Endodermal cell (in vitro differentiated cells): ENCODE measurements around the gene XAF1. TPM values are rescaled to one million over a fixed set of nuclear protein-coding genes. Genes with fewer than 3 reads are reported as not detected.

Experiments
- DNase-seq: peaks from one replicate; pipeline ENCODE4 v3.0.0-alpha.2; 2017
- H3K27ac ChIP-seq: 2 replicates; pipeline ENCODE4 v1.5.1; 2013; ENCODE audit warnings: mild to moderate bottlenecking, low read depth, low read length, moderate library complexity
- H3K27me3 ChIP-seq: 2 replicates; pipeline ENCODE4 v1.6.1; 2013; ENCODE audit warnings: mild to moderate bottlenecking, low read length, moderate library complexity; ENCODE audit not compliant: insufficient read depth, control insufficient read depth, poor library complexity, severe bottlenecking
- H3K36me3 ChIP-seq: 2 replicates; pipeline ENCODE4 v1.7.0; 2013; ENCODE audit warnings: mild to moderate bottlenecking, low read length, moderate library complexity; ENCODE audit not compliant: control insufficient read depth, insufficient read depth
- H3K4me1 ChIP-seq: one replicate; pipeline ENCODE4 v1.7.0; 2013; ENCODE audit warnings: low read length; ENCODE audit not compliant: control insufficient read depth, insufficient read depth
- H3K4me3 ChIP-seq: 2 replicates; pipeline ENCODE4 v1.5.1; 2013; ENCODE audit warnings: mild to moderate bottlenecking, low read length, moderate library complexity
- H3K9ac ChIP-seq: 2 replicates; pipeline ENCODE4 v1.6.1; 2013; ENCODE audit warnings: mild to moderate bottlenecking, low read length, moderate library complexity; ENCODE audit not compliant: poor library complexity, severe bottlenecking; ENCODE audit errors: extremely low read depth
- H3K9me3 ChIP-seq: 2 replicates; pipeline ENCODE4 v1.6.1; 2013; ENCODE audit warnings: mild to moderate bottlenecking, low read length, moderate library complexity; ENCODE audit not compliant: control insufficient read depth
- H3K27ac Mint-ChIP-seq: 2 replicates; pipeline ENCODE4 v1.8.0; 2020; ENCODE audit warnings: mixed read lengths
- H3K27me3 Mint-ChIP-seq: 2 replicates; pipeline ENCODE4 v1.8.0; 2021; ENCODE audit warnings: mild to moderate bottlenecking, mixed read lengths; ENCODE audit not compliant: insufficient read depth
- H3K36me3 Mint-ChIP-seq: 2 replicates; pipeline ENCODE4 v1.8.0; 2020; ENCODE audit warnings: low read depth, mixed read lengths
- H3K4me1 Mint-ChIP-seq: 2 replicates; pipeline ENCODE4 v1.8.0; 2020; ENCODE audit warnings: mixed read lengths
- H3K4me3 Mint-ChIP-seq: 2 replicates; pipeline ENCODE4 v1.8.0; 2020; ENCODE audit warnings: mild to moderate bottlenecking, moderate library complexity, mixed read lengths
- H3K9me3 Mint-ChIP-seq: 2 replicates; pipeline ENCODE4 v1.8.0; 2020; ENCODE audit warnings: mild to moderate bottlenecking, mixed read lengths
- CTCF ChIP-seq: fragments of 200-600 bp; sonication (generic); conservative IDR thresholded peaks from 2 replicates; pipeline ENCODE4 v1.5.0; 2021; ENCODE audit warnings: antibody characterized with exemption, mild to moderate bottlenecking
- WGBS, 2 experiments: methylation state at CpG; one replicate each; pipeline versions ENCODE4 v1.1.5 to v1.1.7; 2013; ENCODE audit warnings: missing lambda C conversion rate in 2 of 2, mixed read lengths in 1 of 2; ENCODE audit not compliant: insufficient coverage in 1 of 2, insufficient read length in 1 of 2; 5-methylcytosine and 5-hydroxymethylcytosine counted together
- total RNA-seq, 2 donors: library from RNA; stranded (reverse); fragmentation: NEBNext Ultra II Directional in 1 of 2; extraction: Animal tissue kit (Norgen Biotek cat#: 25700) in 1 of 2; gene quantifications; 2 replicates in 1 of 2; 3 replicates in 1 of 2; pipeline ENCODE4 v1.2.1, GENCODE V29; 2021

The XAF1 gene
- total RNA-seq, 2 donors from 2014 or later: 0.35 TPM; not detected in 1

GRCh38 chr17:6787081-6787693, 31.3 kb downstream of the XAF1 start:
- Mint-ChIP-seq H3K27ac (no peak overlapping the region), H3K4me1 (no peaks in the 10 kb centered on the region), H3K27me3 (peaks cover 81% of the 10 kb centered on the region), H3K36me3 (no peaks in the 10 kb centered on the region), H3K9me3 (no peaks in the 10 kb centered on the region), H3K4me3 (no peak overlapping the region)
- Histone ChIP-seq H3K4me3 (no peak overlapping the region), H3K36me3 (no peaks in the 10 kb centered on the region), H3K27me3 (peaks cover 66% of the 10 kb centered on the region), H3K4me1 (no peaks in the 10 kb centered on the region), H3K9ac (no peak overlapping the region), H3K9me3 (no peaks in the 10 kb centered on the region), H3K27ac (no peak overlapping the region)
- DNase-seq: no peak
- whole genome bisulfite sequencing, 2 experiments: 72 to 73% methylated on average over 6 to 10 of the region's 10 CpGs
- no peak for TF ChIP-seq CTCF

DNA sequence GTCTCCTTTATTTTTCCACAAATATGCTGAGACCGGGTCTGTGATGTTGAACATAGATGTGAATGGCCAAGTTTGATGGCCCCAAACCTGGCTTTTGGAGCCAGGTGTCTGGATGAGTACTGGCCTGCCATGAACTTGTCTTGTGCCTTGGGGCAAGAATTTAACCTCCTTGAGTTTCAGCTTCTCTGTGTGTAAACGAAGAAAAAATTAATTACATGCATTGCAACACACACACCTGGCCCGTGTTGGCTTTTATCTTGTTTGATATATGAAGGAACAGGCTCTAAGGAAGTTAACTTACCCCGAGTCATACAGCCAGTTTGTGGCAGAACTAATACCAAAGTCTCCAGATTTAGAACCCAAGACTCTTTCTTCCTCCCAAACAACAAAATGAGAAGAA, 33.3 kb downstream of the XAF1 start:
- no peak for TF ChIP-seq CTCF
- no peak for DNase-seq
- no peak overlapping the region for H3K4me3 ChIP-seq
- H3K27me3 ChIP-seq: peaks cover 57% of the 10 kb centered on the region
- no peak overlapping the region for H3K9ac ChIP-seq
- Mint-ChIP-seq H3K9me3 (no peaks in the 10 kb centered on the region), H3K4me1 (peaks cover 5% of the 10 kb centered on the region), H3K4me3 (no peak overlapping the region), H3K36me3 (no peaks in the 10 kb centered on the region), H3K27me3 (peaks cover 77% of the 10 kb centered on the region), H3K27ac (no peak overlapping the region)
- WGBS, 2 experiments: 80 to 93% methylated on average over 1 to 4 of the region's 4 CpGs
- H3K4me1 ChIP-seq: no peaks in the 10 kb centered on the region
- no peaks in the 10 kb centered on the region for H3K36me3 ChIP-seq
- no peaks in the 10 kb centered on the region for H3K9me3 ChIP-seq
- H3K27ac ChIP-seq: no peak overlapping the region

- H3K27ac ChIP-seq: no peak overlapping the region
- Mint-ChIP-seq H3K4me3 (no peak overlapping the region), H3K27ac (no peak overlapping the region), H3K9me3 (no peaks in the 10 kb centered on the region), H3K27me3 (peaks cover 50% of the 10 kb centered on the region), H3K4me1 (peaks cover 40% of the 10 kb centered on the region), H3K36me3 (no peaks in the 10 kb centered on the region)
- 82 to 89% methylated on average over 5 of the region's 5 CpGs for WGBS, 2 experiments
- TF ChIP-seq CTCF: no peak
- DNase-seq: no peak
- H3K27me3 ChIP-seq: peaks cover 40% of the 10 kb centered on the region
- no peaks in the 10 kb centered on the region for H3K9me3 ChIP-seq
- no peak overlapping the region for H3K4me3 ChIP-seq
- H3K9ac ChIP-seq: no peak overlapping the region
- no peaks in the 10 kb centered on the region for H3K36me3 ChIP-seq
- H3K4me1 ChIP-seq: peaks cover 11% of the 10 kb centered on the region
Observed at GRCh38 chr17:6793748-6794493, 38.1 kb downstream of the XAF1 start.
